ENCODE measurements around the gene SLC46A2.

The SLC46A2 gene

DNA sequence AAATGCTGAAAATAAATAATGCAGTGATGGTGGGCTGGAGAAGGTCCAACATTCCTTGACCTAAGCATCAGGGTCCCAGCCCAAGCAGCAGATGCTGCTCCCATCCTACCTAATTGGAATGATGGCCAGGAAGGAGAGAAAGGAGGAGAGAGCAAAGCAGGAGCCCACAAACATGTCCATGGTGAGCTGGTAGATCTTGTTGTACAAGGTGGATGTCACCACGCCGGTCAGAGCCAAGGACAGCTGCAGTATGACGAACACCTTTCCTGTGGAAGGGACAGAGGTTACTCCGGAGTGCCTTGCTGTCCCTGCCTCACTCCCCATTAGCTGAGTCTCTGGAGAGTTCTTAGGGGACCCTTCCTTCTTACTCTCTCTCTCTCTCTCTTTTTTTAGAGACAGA lies 4.3 kb downstream of the SLC46A2 start:
- DNase-seq (ENCODE audit: low read depth in 2 of 2, low spot score in 1 of 2): no peak

DNA sequence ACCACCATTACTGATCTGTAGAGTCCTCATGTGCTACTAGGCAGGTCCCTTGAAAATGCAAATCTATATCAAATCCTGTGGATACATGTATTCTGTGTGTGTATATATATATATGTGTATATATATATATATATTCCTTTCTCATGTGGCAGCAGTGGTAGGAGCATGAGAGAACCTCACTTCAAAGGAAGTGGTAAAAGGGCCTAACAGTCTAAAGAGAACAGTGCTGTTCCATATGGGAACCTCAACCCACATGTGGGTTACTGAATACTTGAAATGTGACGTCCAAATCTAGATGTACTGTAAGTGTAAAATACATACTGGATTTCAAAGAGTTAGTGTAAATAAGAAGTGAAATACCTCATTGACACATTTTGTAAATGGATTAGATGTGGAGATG lies 5.4 kb downstream of the SLC46A2 start:
- DNase-seq (ENCODE audit: low read depth in 2 of 2, low spot score in 1 of 2): no peak

DNA sequence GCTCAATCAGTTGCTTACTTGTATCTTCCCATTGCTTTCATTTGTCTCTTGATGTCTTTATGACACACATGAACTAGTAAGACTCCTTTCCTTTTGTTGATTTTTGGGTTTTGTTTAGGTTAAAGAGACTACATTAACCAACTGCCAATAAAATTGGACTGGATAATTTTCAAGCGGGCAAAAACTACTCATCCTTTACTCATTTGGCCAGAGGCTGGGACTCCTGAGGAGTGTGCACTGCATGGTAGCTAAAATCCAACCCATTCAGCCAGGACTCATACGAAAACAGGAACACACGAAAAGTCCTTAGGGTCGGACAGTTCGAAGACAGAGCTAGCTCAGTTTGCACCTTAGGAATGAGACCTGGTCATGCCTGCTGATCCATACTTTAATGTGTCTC lies 6.0 kb downstream of the SLC46A2 start:
- no peak for DNase-seq (ENCODE audit: low read depth in 2 of 2, low spot score in 1 of 2)

DNA sequence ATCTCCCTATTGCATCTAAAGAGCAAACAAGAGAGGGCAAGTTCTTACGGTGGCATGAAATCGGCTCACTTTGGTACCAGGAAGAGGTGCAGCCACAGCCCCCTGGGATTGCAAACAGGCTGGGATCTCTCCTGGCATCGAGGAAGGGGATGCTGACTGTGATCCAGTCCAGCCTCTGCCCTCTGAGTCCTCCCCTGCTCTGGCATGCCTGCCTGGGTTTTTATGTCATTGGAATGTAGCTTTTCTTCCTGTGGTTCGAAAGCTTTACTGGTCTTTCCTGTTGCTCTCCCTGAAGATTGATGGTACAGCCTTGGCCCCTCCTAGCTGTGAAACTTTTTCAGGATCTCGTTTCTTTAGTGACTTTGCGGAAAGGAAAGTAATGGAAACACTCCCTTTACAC lies 6.6 kb downstream of the SLC46A2 start:
- no peak for DNase-seq (ENCODE audit: low read depth in 2 of 2, low spot score in 1 of 2)

DNA sequence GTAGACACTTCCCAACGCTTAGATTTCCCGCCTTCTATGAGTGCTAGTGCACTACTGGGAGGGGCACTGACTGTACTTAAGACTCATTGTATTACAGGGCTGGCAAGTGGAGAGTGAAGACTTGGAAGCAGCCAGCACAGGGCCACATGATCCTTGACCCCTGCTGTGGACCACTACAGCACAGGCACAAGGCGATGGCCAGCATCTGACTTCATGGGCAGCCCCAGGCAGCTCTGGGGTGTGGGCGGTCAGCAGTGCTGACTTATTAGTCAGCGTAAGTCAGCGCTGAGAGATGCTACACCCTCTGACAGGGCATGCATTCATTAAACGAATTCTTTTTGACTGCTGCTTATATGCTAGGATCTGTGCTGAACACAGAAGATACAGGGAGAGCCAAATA lies 9.3 kb downstream of the SLC46A2 start:
- DNase-seq (ENCODE audit: low read depth in 2 of 2, low spot score in 1 of 2): no peak

DNA sequence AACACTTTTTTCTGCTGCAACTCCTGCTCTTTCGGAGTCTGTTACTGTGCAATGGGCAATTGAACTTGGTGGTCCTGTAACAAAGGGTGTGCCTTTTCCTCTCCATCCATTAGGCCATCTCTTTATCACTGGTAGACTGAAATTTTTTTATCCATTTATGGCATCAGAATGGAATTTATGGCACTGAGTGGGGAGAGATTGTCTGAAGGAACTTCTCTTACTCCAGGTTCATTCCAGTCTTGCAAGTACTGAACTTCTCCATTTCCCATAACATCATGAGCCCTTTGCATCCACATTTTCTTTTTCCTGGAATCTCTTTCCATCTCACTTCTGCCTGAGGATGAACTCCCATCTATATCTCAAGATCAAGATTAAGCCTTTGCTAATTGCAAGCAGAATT lies 10.0 kb downstream of the SLC46A2 start:
- DNase-seq (ENCODE audit: low read depth in 2 of 2, low spot score in 1 of 2): no peak

DNA sequence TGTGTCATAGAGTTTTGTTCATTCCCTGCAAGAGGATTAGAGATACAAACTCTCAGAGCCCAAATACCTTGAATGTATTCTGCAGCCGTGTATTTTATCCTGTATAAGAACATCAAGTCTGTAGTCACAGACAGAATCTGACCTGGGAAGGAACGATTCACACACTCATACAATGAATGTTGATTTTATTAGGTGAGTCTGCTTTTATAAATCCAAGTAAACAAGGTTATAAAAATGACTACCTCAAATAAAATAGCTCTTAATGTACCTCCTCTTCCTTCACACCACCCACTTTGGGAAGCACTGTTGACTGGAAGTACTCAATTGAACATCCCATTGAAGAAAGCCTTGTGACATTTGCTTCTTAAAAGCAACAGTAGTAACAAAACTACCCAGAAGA lies 11.9 kb downstream of the SLC46A2 start:
- no peak for DNase-seq (ENCODE audit: low read depth in 2 of 2, low spot score in 1 of 2)

DNA sequence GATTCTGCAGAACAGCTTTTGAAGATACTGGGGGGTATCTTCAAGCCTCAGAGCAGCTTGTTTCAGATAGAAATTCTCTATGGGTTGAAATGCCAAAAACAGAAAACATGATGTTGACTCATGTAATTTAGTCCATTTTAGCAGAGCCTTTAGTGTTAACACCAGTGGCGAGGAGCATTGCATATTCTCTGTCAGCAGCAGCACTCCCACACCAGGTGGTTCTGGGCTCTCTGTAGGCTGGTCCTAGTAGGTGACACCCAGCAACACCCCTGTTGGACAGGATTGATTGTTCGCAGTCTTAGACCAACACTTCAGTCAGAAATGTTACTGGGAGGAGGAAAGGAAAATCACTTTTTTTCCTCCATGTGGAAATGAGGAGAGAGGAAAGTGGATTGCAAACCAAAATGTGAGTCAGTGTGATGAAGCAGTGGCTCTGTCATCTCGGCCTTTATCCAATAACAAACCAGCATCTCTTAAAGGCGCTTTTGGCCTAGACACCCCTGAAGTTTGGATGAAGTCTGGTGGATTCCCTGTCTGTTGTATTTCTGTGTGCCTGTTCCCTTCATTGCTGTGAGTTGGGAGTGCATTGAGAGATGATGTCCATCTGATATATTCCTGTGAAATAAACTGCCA lies 16.8 kb downstream of the SLC46A2 start:
- no peak for DNase-seq (ENCODE audit: low read depth in 2 of 2, low spot score in 1 of 2)

DNA sequence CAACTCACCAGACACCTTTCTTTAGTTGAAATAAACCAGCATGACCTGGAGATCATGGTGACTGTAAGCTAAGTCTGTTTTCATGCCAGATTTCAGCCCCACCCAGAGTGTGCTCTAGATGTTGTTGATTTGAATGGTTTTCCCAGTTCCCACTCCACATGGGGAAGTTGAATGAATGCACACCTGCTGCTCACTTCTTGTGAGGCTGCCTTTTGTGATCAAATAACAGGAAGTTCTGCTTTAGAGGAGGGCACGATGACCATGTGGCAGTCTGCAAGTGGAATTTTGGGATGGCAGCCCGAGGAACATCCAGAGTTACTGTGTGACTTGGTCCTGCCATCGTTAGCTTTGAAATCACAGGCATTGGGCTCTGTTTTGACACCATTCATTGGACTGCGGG lies 18.7 kb downstream of the SLC46A2 start:
- DNase-seq (ENCODE audit: low read depth in 2 of 2, low spot score in 1 of 2): no peak

DNA sequence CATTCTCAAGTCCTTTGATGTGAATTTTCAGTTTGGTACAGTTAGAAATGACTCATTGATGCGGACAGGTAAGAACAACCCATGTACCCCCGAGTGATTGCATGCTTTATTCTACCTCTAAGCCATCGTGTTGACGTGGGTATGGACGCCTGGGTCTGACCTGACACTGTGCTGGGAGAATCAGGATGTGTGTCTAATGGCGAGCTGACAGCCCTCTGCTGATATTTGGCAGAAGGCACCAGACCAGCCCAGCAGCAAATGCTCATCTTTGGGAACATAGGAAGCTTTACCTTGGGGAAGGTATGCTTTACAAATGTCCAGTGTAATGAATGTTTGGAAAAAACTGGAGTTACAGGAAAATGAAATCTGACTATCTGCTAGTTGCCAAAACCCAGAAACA lies 20.1 kb downstream of the SLC46A2 start:
- DNase-seq (ENCODE audit: low read depth in 2 of 2, low spot score in 1 of 2): no peak

DNA sequence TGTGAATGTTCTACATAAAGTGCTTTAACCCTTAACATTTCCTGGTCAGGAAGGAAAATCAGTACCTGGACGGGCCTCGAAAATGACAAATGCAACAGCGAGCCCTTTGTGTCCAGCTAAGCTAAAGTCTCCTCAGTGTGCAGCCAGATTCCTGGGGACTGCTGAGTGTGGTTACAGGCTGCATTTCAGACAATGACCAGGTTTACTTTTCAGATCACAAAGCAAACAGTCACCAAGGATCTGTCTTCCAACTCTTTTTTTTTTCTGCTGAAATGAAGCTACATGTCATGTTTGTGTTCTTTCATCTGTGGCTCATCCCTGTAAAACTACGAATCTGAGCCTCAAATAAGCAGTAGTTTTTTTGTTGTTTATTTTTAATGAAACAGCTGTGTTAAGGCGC lies 20.8 kb downstream of the SLC46A2 start:
- DNase-seq (ENCODE audit: low read depth in 2 of 2, low spot score in 1 of 2): no peak

DNA sequence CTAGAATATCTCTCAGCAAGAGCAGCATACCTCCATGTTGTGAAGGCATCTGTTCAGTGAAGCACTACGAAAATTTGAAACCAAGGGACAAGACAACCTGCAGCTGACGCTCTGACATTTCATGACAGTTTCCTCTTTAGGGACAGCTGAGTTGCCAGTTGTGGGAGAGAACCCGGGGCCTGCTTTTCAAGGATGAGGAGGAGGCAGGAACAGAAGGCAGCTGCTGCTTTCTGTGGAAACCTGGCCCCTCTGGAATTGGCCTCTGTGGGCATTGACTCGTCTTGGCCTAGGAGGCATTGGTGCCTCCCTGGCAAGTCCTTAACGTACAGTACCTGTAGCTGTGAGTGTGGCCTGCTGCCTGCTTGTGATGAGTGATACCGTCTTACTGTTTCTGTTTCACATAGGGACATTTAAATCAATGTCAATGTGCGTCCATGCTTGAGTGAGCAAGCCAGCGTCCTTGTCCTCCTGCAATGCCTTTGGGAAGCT lies 21.6 kb downstream of the SLC46A2 start:
- DNase-seq (ENCODE audit: low read depth in 2 of 2, low spot score in 1 of 2): no peak

DNA sequence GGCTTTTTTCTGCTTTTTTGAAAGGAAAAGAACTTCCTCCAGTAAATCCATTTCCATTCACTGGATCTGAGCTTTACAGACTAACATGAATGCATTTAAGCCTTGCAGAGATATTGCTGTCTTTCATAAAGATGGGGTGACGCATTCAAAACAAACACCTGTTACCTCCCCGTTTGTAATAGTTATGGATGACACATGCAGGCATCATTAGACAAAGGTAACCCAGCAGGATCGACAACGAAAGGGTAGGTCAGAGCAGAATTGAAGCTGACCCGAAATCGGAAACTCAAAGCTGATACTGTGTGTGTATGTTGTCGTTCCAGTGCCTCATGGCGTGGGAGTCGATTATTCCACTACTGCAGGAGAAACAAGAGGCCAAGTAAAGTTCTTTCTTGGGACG lies 22.2 kb downstream of the SLC46A2 start:
- DNase-seq (ENCODE audit: low read depth in 2 of 2, low spot score in 1 of 2): no peak

DNA sequence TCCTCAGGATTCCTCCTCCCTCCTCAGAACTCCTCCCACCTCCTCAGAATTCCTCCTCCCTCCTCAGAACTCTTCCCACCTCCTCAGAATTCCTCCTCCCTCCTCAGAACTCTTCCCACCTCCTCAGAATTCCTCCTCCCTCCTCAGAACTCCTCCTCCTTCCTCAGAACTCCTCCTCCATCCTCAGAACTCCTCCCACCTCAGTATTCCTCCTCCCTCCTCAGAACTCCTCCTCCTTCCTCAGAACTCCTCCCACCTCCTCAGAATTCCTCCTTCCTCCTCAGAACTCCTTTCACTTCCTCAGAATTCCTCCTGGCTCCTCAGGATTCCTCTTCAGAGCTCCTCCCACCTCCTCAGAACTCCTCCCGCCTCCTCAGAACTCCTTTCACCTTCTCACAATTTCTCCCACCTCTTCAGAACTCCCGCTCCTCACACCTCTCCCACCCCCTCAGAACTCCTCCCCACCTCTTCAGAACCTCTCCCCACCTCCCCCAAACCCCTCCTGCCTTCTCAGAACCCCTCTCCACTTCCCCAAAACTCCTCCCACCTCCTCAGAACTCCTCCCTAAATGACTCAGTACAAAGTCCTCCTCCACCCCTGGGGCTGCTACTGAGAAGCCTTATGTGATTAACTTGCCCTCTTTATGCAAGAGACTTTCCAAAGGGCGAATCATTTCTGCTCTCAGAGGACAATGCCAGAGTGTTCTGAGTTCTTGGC lies 23.2 kb downstream of the SLC46A2 start:
- DNase-seq (ENCODE audit: low read depth in 2 of 2, low spot score in 1 of 2): no peak

DNA sequence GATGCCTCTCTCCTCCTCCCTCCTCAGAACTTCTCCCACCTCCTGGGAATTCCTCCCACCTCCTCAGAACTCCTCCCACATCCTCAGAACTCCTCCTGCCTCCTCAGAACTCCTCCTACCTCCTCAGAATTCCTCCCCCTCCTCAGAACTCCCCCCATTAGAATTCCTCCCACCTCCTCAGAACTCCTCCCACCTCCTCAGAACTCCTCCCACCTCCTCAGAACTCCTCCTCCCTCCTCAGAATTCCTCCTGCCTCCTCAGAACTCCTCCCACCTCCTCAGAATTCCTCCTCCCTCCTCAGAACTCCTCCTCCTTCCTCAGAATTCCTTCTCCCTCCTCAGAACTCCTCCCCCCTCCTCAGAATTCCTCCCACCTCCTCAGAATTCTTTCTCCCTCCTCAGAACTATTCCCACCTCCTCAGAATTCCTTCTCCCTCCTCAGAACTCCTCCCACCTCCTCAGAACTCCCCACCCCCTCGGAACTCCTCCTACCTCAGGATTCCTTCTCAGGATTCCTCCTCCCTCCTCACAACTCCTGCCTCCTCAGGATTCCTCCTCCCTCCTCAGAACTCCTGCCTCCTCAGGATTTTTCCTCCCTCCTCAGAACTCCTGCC lies 23.9 kb downstream of the SLC46A2 start:
- DNase-seq (ENCODE audit: low read depth in 2 of 2, low spot score in 1 of 2): no peak

DNA sequence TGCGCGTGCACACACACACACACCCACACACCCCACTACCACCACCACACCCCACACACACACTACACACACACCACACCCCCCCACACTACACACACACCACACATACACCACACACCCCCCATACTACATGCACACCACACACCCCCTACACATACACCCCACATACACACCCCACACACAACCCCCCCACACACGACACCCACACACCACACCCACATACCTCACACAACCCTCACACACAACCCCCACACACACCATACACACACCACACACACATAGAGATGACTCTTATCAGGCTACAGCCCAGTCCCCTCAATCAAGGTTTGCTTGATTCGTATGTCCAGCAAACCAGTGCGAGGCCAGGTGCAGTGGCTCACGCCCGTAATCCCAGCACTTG lies 25.7 kb downstream of the SLC46A2 start:
- no peak for DNase-seq (ENCODE audit: low read depth in 2 of 2, low spot score in 1 of 2)

DNA sequence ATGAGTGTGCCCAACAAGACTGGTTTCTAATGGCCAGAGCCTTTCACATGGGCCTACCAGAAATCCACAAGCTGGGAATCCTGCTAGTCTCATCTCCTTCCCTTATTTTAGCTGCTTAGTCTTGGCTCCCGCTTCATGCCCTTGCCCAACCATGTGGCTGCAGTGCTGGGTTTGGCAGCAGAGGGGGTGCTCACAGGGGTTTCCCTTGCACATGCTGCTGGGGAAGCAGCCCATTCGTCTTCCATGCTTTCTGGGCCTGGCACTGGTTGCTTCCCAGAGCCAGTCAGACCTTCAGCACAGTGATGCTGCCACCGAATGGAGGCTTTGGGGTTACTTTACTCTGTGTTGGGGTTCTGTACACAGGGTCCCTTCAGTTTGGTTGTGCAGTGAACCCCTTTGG lies 26.3 kb downstream of the SLC46A2 start:
- DNase-seq (ENCODE audit: low read depth in 2 of 2, low spot score in 1 of 2): no peak

DNA sequence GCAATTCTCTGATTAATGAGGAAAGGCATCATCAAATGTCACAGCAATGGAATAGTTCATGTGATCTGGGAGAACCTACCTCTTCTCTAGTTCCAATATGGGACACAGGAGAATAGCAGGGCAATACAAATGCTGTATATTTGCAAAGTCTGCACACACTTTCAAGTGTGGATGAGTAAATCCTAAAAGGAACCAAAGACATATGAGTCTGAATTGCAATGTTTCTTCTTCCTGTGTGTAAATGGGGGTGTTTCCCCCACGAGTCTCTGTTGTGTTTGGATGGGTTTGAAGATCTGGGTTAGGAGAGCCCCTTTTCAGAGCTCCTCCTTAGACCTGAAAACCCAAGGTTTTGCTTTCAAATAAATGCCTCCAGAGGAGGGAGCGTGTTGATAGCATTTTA lies 26.9 kb downstream of the SLC46A2 start:
- DNase-seq (ENCODE audit: low read depth in 2 of 2, low spot score in 1 of 2): no peak

DNA sequence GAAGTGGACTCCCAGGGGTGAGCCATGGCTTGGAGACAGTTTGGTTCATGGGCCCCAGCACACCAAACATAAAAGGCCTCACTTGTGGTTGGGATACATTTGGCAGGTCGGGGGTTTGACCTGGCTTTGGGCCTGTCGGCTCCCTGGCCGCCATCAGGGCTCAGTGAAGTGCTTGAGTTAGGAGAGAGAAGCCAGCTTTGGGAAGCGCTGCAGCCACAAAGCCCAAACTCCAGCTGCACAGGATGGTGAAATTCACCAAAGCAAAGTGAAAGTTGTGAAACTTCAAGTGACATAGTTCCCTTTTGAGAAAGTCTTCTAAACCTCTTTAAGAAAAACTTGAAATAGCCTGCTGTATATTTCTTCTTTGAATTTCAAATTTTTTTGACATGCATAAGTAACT lies 27.5 kb downstream of the SLC46A2 start:
- DNase-seq (ENCODE audit: low read depth in 2 of 2, low spot score in 1 of 2): no peak

DNA sequence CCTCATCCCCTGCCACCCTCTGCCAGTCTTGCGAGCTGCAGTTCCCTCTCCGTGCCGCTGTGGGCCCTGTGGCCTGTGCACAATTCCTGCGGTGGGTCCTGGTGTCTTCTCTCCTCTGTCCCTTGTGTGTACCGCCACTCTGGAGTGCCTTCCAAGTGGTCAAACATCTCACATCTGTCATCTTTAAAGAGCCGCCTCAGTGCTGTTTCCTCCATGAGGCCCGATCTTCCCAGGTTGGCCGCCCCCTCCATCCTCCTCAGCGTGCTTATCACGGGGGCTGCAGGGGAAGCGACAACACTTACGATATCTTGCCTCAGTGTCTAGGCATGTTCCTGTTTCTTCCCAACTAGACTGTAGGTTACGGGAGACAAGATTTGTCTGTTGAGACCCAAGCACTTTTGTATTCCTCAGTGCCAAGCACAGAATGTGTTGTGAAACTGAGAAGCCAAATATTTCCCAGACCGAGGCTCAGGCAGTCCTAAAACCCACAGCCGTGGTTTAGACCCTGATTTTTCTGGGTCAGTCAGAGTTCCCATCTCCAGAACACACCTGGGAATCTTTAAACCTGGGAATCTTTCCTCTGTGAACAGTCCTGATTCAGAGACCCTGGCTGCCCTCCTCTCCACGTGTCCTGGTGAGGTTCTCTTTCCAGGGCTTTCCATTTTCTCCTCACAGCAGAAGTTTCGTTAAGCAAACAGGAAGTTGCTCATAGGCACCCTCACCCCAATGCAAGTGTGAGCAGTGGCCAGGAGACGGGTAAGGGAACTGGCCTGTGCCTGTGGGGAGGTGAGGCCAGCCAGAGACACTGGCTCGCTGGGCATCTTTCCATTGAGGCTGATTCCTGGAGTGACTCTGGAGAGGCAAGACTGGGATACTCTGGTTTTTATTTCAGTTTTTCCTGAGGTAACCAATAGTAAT lies 28.8 kb downstream of the SLC46A2 start:
- DNase-seq (ENCODE audit: low read depth in 2 of 2, low spot score in 1 of 2): no peak

DNA sequence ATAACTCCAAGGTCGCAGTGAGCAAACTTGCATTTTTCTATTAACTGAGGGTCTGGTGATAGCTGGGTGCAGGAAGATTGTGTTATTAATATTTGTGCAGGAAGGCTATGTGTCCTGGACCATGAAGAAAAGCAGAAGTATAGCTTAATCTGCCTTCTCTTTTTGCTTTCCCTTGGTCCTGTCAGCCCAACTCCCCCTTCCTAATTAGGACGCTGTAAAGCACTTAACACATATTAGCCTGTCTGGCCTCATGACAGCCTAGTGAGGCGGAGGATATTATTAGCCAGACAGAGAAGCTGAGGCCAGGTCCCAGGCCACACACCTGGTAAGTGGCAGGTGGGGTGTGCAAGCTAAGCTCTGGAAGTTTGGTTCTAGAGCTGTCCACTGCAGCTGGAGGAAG lies 29.5 kb downstream of the SLC46A2 start:
- DNase-seq (ENCODE audit: low read depth in 2 of 2, low spot score in 1 of 2): no peak

DNA sequence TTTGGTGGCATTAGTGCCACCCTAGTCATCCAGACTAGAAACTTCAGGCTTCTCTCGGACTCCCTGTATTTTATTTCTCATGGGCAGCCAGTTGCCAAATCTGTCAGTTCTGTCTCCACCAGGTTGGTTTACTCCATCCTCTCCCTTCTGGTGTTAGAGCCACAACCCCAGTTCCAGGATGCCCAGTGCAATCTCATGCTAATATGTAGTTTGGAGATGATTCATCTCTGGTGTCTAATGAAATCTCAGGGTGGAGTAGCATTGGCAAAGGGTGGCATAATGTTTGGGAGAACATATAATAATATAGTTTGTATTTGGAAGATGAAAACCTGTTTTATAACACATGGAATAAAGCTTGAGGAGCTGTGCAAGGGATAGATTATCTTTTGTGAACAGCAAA lies 30.2 kb downstream of the SLC46A2 start:
- no peak for DNase-seq (ENCODE audit: low read depth in 2 of 2, low spot score in 1 of 2)
